NCI-H1930 (cell line): Measurements from ENCODE around the gene CASP9.
A peak's percentile ranks its signal among the peaks of the same experiment; 100 is the strongest.

Source experiments
- DNase-seq, 2 experiments: peaks; one replicate each; lab custom pipeline; 2025; lab: John Stamatoyannopoulos, UW

The CASP9 gene

GRCh38 chr1:15524021-15524282 lies at the start of gene CASP9:
Gene CASP9 (minus strand): TSS chr1:15524215. CDS start chr1:15524200, 15 bp downstream.
- no peak for DNase-seq

- DNase-seq: no peak
Measured at GRCh38 chr1:15573477-15573876, 49.5 kb upstream of the CASP9 start.

- DNase-seq: no peak
Measured at GRCh38 chr1:15571266-15571665, 47.3 kb upstream of the CASP9 start.

DNA sequence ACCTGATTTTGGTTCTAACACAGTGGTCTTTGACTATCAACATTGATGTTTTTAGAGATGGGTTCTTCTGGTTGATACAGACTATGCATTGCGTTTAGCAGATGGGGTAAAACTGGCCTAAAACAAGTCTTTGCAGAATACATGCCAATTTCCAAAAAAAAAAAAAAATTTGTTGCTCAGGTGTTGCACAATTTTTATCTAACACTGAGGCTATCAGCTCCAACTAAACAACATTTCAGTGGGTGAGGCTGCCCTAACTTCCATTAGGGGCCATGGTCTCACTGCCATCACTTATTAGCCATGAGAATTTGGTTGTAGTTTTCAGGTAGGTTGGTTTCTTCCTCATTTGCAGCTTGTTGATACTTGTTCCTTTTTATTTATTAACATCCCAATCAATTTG lies 46.8 kb upstream of the CASP9 start:
- no peak for DNase-seq

GRCh38 chr1:15568387-15569073 lies 44.5 kb upstream of the CASP9 start:
- DNase-seq: no peak

GRCh38 chr1:15559189-15559810 lies 35.3 kb upstream of the CASP9 start:
- DNase-seq: no peak

GRCh38 chr1:15558516-15558915 lies 34.5 kb upstream of the CASP9 start:
- DNase-seq: no peak

GRCh38 chr1:15557594-15557993 lies 33.6 kb upstream of the CASP9 start:
- no peak for DNase-seq

DNA sequence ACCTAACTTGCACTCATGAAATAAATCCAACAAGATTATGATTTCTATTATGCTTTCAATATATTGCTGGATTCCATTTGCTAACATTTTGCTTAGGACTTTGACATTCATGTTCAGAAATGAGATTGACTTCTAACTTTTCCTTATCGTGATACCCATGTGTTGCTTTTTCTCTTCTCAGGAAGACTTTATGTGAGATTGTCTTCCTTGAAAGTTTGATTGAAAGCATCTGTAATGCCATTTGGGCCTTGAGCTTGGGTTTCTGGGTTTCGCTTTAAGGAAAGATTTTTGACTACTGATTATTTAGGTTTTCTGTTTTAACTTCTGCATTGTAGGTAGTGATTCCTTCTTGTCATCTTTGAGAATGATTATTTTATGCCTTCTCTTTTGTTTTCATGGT lies 33.0 kb upstream of the CASP9 start:
- no peak for DNase-seq

GRCh38 chr1:15550573-15550972 lies 26.6 kb upstream of the CASP9 start:
- DNase-seq: no peak

DNA sequence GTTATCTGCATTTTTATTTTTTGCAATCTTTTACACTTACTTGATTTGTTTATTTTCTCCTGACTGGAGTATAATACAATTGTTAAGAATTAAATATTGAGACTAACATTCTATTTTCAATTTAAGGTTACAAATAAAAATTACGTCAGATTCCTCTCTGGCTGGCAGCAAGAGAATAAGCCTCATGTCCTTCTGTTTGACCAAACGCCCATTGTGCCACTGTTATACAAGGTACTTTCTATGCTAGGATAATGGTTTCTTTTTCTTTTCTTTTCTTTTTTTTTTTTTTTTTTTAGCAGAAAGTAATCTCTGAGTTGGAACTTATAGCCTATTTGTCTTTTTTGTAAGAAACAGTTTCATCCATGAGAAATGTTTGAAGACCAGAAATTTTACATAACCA lies 22.6 kb upstream of the CASP9 start:
- DNase-seq: no peak

- DNase-seq: no peak
Measured at GRCh38 chr1:15543589-15544568, 19.9 kb upstream of the CASP9 start.

DNA sequence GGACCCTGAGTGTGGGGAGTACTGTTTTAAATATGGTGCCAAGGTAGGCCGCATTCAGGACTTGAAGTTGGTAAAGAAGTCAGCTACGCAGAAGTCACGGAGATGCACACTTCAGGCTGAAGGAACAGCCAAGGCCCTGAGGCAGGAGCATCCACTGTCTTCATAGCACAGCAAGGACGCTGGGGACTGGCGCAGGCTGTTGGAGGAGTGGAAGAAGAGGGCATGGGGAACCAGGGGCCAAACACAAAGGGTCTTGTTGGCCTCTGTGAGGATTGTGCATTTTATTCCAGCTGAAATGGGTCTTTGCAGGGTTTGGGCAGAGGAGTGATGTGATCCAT lies 19.2 kb upstream of the CASP9 start:
- DNase-seq: no peak

GRCh38 chr1:15542388-15543250 lies 18.6 kb upstream of the CASP9 start:
- DNase-seq: no peak

DNA sequence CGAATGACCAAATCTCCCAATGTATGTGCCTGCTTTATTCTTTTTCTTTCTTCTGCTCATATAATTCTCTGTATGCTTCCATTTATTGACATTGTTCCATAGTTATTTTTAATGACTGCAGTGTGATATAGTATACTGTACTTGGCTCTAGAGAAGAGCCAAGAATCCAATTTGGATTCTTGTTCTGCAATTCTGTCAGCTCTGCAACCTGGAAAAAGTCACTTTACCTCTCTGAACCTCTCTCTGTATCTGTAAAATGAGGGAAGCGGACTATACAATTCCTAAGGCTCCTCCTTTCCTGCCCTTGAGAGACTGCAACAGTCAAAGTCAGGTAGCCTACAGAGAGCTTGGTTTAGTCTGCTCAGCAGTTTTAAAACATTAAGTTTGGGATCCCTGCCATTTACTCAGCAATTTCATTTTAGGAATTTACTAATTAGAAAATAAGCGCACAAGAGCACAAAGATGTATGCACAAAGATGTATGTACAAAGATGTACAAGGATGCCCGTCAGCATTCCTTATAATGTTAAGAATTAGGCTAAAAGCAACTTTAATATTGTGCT lies 17.3 kb upstream of the CASP9 start:
- no peak for DNase-seq

DNA sequence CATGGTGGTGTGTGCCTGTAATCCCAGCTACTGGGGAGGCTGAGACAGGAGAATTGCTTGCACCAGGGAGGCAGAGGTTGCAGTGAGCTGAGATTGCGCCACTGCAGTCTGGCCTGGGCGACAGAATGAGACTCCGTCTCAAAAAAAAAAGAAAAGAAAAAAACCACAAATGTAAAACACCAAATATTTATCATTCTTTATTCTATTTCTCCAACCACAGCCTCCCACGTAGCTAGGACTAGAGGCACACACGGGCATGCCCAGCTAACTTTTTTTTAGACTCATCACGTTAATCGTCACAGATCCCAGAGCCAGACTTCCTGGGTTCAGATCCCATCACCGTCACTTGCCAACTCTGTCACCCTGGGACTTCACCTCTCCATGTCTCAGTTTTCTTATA lies 16.2 kb upstream of the CASP9 start:
- DNase-seq: no peak

GRCh38 chr1:15538771-15539170 lies 14.8 kb upstream of the CASP9 start:
- DNase-seq: no peak

DNA sequence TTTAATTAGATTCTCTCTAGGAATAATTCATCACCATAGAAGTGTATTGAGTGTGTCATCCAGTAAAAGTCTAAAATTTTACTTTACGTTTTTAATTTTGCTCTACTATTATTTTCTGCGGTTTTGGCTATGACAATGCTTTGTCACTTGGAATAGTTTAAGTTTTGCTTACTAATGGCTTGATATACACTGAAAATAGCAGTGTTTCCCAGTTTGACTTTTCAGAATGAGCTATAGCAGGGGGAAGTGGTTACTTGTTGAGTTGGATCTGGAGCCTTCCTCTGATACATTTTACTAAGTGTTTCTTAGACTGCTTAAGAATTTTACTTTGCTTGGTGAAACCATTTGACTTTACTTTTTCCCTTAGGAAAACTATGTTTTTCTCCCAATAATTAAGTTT lies 7.7 kb upstream of the CASP9 start:
- no peak for DNase-seq

DNA sequence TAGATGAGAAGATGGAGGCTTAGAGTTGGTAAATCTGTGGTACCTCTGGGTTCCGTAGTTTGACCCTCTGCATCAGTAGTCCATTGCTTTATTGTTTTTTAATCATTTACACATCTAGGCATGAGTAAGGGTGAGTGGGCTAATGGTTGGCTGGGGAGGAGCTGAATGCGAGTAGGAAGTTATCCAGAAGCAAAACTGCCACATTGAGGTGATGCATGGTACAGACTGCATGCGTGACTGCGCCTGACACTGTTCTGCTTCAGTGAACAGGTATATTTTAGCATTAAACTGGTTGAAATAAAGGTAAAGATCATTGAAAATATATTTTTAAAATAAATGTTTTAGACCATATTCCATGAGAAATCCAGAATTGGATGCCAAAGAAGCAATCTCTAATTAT lies 7.0 kb upstream of the CASP9 start:
- DNase-seq: no peak

DNA sequence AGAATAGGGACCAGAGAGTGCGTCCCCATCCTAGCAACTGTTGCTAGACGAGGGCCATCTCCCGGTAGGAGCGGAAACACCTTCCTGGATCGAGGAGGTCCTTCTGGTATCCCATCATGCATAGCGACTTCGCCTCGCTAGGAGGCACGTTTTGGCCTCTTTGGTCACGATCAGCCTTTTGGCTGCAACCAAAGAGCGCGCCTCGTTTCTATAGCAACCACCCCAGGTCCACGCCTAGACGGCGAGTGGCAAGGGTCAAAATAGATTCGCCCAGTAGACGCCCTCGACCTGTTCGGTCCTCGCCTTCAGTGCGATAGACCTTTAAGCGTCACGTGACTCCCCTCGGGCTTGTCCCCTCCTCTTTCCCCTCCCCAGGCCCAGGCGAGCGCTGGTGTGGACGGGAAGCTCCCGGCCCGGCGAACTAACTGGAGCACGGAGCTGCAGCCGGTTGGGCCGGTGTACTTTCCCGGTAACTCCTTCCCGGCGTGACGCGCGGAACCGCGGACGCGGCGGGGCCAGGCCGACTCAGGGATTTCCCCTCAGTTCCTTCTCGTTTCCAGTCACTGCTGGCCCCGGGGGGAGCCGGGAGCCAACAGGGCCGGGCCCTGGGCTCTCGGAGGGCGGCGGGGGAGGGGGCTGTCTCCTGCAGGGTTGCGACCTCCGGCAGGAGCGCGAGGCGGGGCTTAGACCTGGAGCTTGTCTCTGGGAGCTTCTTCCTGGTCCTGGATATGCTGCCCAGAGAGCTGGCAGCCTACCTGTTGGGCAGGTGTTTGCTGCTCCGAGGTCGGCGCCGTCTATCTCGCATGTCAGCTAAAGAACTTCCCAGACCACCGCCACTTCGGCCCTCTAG lies 2.7 kb upstream of the CASP9 start, which contains the start of gene DNAJC16:
Gene DNAJC16 (plus strand): TSS at position 359 of the 850 bp plus-strand sequence. CDS start 2,258 bp downstream, outside the sequence.
- DNase-seq: peak; percentile 99 to 100

- DNase-seq: no peak
Measured at GRCh38 chr1:15526021-15526489, 2.0 kb upstream of the CASP9 start.
